Activated CD8-positive, alpha-beta T cell treated with anti-CD3 and anti-CD28 coated beads for 36 hours (primary cell): ENCODE measurements around the gene CDC42EP1. TPM values are rescaled to one million over a fixed set of nuclear protein-coding genes. Genes with fewer than 3 reads are reported as not detected.
A peak's percentile ranks its signal among the peaks of the same experiment; 100 is the strongest.

Source experiments
- ATAC-seq: fragments of 200-7000 bp; cut with Tn5 transposase; one replicate; pipeline ENCODE4 v1.10.0; 2021; ENCODE audit warnings: mild to moderate bottlenecking, moderate library complexity
- CTCF ChIA-PET: fragments of 350-600 bp; sonication (Branson Sonifier 250); formaldehyde crosslinking; loops from one replicate; lab custom pipeline; 2021; ENCODE audit warnings: antibody characterized with exemption; lab: Charles Lee
- POLR2A ChIA-PET: fragments of 350-600 bp; sonication (Branson Sonifier 250); formaldehyde crosslinking; loops from one replicate; lab custom pipeline; 2021; ENCODE audit warnings: antibody characterized with exemption; lab: Charles Lee
- DNase-seq: peaks from one replicate; pipeline ENCODE4 v3.0.0-alpha.2; 2020
- H3K27ac Mint-ChIP-seq: one replicate; pipeline ENCODE4 v1.8.0; 2021; ENCODE audit warnings: mild to moderate bottlenecking, mixed read lengths
- H3K27me3 Mint-ChIP-seq: one replicate; pipeline ENCODE4 v1.8.0; 2021; ENCODE audit warnings: mixed read lengths
- H3K36me3 Mint-ChIP-seq: one replicate; pipeline ENCODE4 v1.8.0; 2021; ENCODE audit warnings: low read depth, mixed read lengths
- H3K4me1 Mint-ChIP-seq: one replicate; pipeline ENCODE4 v1.8.0; 2021; ENCODE audit warnings: low read depth, mixed read lengths
- H3K4me3 Mint-ChIP-seq: one replicate; pipeline ENCODE4 v1.8.0; 2021; ENCODE audit warnings: mild to moderate bottlenecking, moderate library complexity, mixed read lengths
- H3K9me3 Mint-ChIP-seq: one replicate; pipeline ENCODE4 v1.8.0; 2021; ENCODE audit warnings: mixed read lengths
- CTCF ChIP-seq: fragments of 200-600 bp; IDR thresholded peaks from one replicate; pipeline ENCODE4 v1.8.0; 2022; ENCODE audit warnings: antibody characterized with exemption, mild to moderate bottlenecking
- intact Hi-C: fragments of 100-400 bp; cut with micrococcal nuclease; formaldehyde crosslinking; loops from one replicate; pipeline ENCODE4 v1.10.0; 2022
- total RNA-seq, 2 experiments: library from RNA; stranded (reverse); gene quantifications; one replicate each; pipeline ENCODE4 v1.2.3, GENCODE V29; 2021

The CDC42EP1 gene
- total RNA-seq, 2 experiments from 2014 or later, result 0.59 to 0.72 TPM

GRCh38 chr22:37520776-37521191, 39.5 kb upstream of the CDC42EP1 start:
- Mint-ChIP-seq H3K36me3 (no peaks in the 10 kb centered on the region), H3K27ac (no peak overlapping the region), H3K9me3 (no peaks in the 10 kb centered on the region), H3K4me3 (no peak overlapping the region), H3K4me1 (peaks cover 6% of the 10 kb centered on the region), H3K27me3 (peaks cover 39% of the 10 kb centered on the region)
- no peak for DNase-seq
- ATAC-seq, result no peak
- ChIA-PET POLR2A (no interaction called here), CTCF (interaction anchor here (1.6 kb wide), 1 partner anchor 72 kb away, joined by 7 read pairs; no protein-coding TSS in a partner anchor)
- intact Hi-C loops, result no loop called here
- TF ChIP-seq CTCF, result no peak

GRCh38 chr22:37521236-37521739, 39.0 kb upstream of the CDC42EP1 start:
- peaks cover 8% of the 10 kb centered on the region for H3K4me1 Mint-ChIP-seq
- intact Hi-C loops, result no loop called here
- H3K4me3 Mint-ChIP-seq, result no peak overlapping the region
- no peak for TF ChIP-seq CTCF
- H3K36me3 Mint-ChIP-seq, result no peaks in the 10 kb centered on the region
- ATAC-seq (no peak), DNase-seq (no peak)
- ChIA-PET CTCF (interaction anchor here (1.6 kb wide), 1 partner anchor 71 kb away, joined by 7 read pairs; no protein-coding TSS in a partner anchor), POLR2A (no interaction called here)
- peaks cover 39% of the 10 kb centered on the region for H3K27me3 Mint-ChIP-seq
- no peak overlapping the region for H3K27ac Mint-ChIP-seq
- H3K9me3 Mint-ChIP-seq, result no peaks in the 10 kb centered on the region

- CTCF ChIA-PET, result interaction anchor here (0.8 to 1.6 kb wide), 3 partner anchors 10 to 70 kb away, joined by 3 to 7 read pairs (median 3); no protein-coding TSS in a partner anchor
- H3K36me3 Mint-ChIP-seq, result no peaks in the 10 kb centered on the region
- H3K4me3 Mint-ChIP-seq, result no peak overlapping the region
- POLR2A ChIA-PET, result no interaction called here
- no peak overlapping the region for H3K27ac Mint-ChIP-seq
- TF ChIP-seq CTCF, result no peak
- peaks cover 8% of the 10 kb centered on the region for H3K4me1 Mint-ChIP-seq
- DNase-seq, result no peak
- peaks cover 39% of the 10 kb centered on the region for H3K27me3 Mint-ChIP-seq
- intact Hi-C loops, result no loop called here
- no peak for ATAC-seq
- no peaks in the 10 kb centered on the region for H3K9me3 Mint-ChIP-seq
These were observed 37.8 kb upstream of the CDC42EP1 start for GRCh38 chr22:37522482-37522881.

GRCh38 chr22:37525073-37525745, 35.1 kb upstream of the CDC42EP1 start:
- POLR2A ChIA-PET, result interaction anchor here (0.6 kb wide), 1 partner anchor 12 kb away, joined by 3 read pairs; no protein-coding TSS in a partner anchor
- Mint-ChIP-seq H3K27ac (no peak overlapping the region), H3K27me3 (peaks cover 25% of the 10 kb centered on the region), H3K4me3 (no peak overlapping the region), H3K36me3 (no peaks in the 10 kb centered on the region), H3K4me1 (peaks cover 15% of the 10 kb centered on the region), H3K9me3 (no peaks in the 10 kb centered on the region)
- CTCF ChIA-PET, result no interaction called here
- TF ChIP-seq CTCF, result no peak
- DNase-seq, result peak; percentile 32
- peak; percentile 30 for ATAC-seq
- intact Hi-C loops, result no loop called here

- H3K36me3 Mint-ChIP-seq, result no peaks in the 10 kb centered on the region
- ChIA-PET POLR2A (interaction anchor here (0.6 kb wide), 1 partner anchor 13 kb away, joined by 3 read pairs; no protein-coding TSS in a partner anchor), CTCF (no interaction called here)
- H3K9me3 Mint-ChIP-seq, result no peaks in the 10 kb centered on the region
- intact Hi-C loops, result no loop called here
- ATAC-seq (no peak), DNase-seq (no peak)
- no peak for TF ChIP-seq CTCF
- H3K4me1 Mint-ChIP-seq, result peaks cover 12% of the 10 kb centered on the region
- no peak overlapping the region for H3K4me3 Mint-ChIP-seq
- peaks cover 22% of the 10 kb centered on the region for H3K27me3 Mint-ChIP-seq
- H3K27ac Mint-ChIP-seq, result no peak overlapping the region
These were observed 34.4 kb upstream of the CDC42EP1 start for GRCh38 chr22:37525746-37526350.
